Panc1 (cell line): Measurements from ENCODE around the gene SH3BP5. TPM values are rescaled to one million over a fixed set of nuclear protein-coding genes. Genes with fewer than 3 reads are reported as not detected.
"Not testable (repeated sequence)": the region's sequence is repeated elsewhere in the genome, so short reads cannot be mapped to it uniquely, and the experiment has no call there.

Experiments
- ATAC-seq: fragments of 200-7000 bp; cut with Tn5 transposase; 2 replicates; pipeline ENCODE4 v1.9.1; 2020; ENCODE audit warnings: mild to moderate bottlenecking, moderate library complexity
- BruUV-seq: library from RNA; stranded (reverse); fragments of 400-500 nt; replicated peaks from 2 replicates; lab custom pipeline; 2021; lab: Mats Ljungman, UMichigan
- CTCF ChIA-PET: fragments of 300-600 bp; sonication (Branson Sonifier 250); formaldehyde crosslinking; loops from one replicate; lab custom pipeline; 2022; ENCODE audit warnings: antibody characterized with exemption; lab: Charles Lee
- POLR2A ChIA-PET: fragments of 300-600 bp; sonication (Branson Sonifier 250); formaldehyde crosslinking; loops from one replicate; lab custom pipeline; 2022; ENCODE audit warnings: antibody characterized with exemption; lab: Charles Lee
- DNase-seq: peaks from one replicate; pipeline ENCODE4 v3.0.0-alpha.2; 2010; ENCODE audit warnings: low read depth, low spot score
- H3K27ac ChIP-seq: 2 replicates; pipeline ENCODE4 v1.5.1; 2011; ENCODE audit warnings: mild to moderate bottlenecking, low read length, inconsistent platforms
- H3K27me3 ChIP-seq: fragments of 200-500 bp; sonication (Bioruptor generic); 2 replicates; pipeline ENCODE4 v1.6.0; 2014; ENCODE audit warnings: low read length, inconsistent platforms; ENCODE audit not compliant: control insufficient read depth, insufficient read depth
- H3K36me3 ChIP-seq: fragments of 200-500 bp; sonication (Bioruptor generic); 2 replicates; pipeline ENCODE4 v1.5.1; 2014; ENCODE audit warnings: inconsistent platforms, mild to moderate bottlenecking, low read length, moderate library complexity; ENCODE audit not compliant: control insufficient read depth, insufficient read depth
- H3K4me1 ChIP-seq: 2 replicates; pipeline ENCODE4 v1.5.1; 2011; ENCODE audit warnings: inconsistent platforms, mild to moderate bottlenecking, low read length, moderate library complexity; ENCODE audit not compliant: control insufficient read depth, insufficient read depth
- H3K4me3 ChIP-seq, 2 experiments: 2 replicates each; pipeline ENCODE4 v1.5.1; 2011 to 2012; ENCODE audit warnings: low read depth in 2 of 2, low read length in 2 of 2, mild to moderate bottlenecking in 2 of 2, inconsistent platforms in 1 of 2, moderate library complexity in 1 of 2
- H3K9me3 ChIP-seq: fragments of 200-500 bp; sonication (Bioruptor generic); 2 replicates; pipeline ENCODE4 v1.5.1; 2014; ENCODE audit warnings: low read depth, mild to moderate bottlenecking, inconsistent platforms, low read length, moderate library complexity; ENCODE audit not compliant: control insufficient read depth, insufficient read depth
- CTCF ChIP-seq: fragments of 450-650 bp; IDR thresholded peaks from 2 replicates; pipeline ENCODE4 v1.5.1; 2017; ENCODE audit warnings: mild to moderate bottlenecking
- POLR2AphosphoS5 ChIP-seq: IDR thresholded peaks from 2 replicates; pipeline ENCODE4 v1.6.1; 2012; ENCODE audit warnings: mild to moderate bottlenecking, low read depth, low read length, moderate library complexity
- REST ChIP-seq, 2 experiments: IDR thresholded peaks; 2 replicates each; pipeline ENCODE4 v1.6.1; 2011 to 2012; ENCODE audit warnings: low read depth in 2 of 2, control low read depth in 1 of 2, low read length in 1 of 2, mild to moderate bottlenecking in 1 of 2, moderate library complexity in 1 of 2; ENCODE audit not compliant: insufficient read depth in 1 of 2
- SIN3A ChIP-seq: IDR thresholded peaks from 2 replicates; pipeline ENCODE4 v1.6.1; 2012; ENCODE audit warnings: low read depth, mild to moderate bottlenecking, low read length, moderate library complexity, borderline replicate concordance; ENCODE audit not compliant: insufficient read depth
- TCF7L2 ChIP-seq: IDR thresholded peaks from 2 replicates; pipeline ENCODE4 v1.6.1; 2011; ENCODE audit warnings: mild to moderate bottlenecking, low read depth, low read length, inconsistent platforms
- in situ Hi-C: cut with HindIII; loops from 2 replicates; pipeline ENCODE4 v1.10.0; 2016; ENCODE audit warnings: low sequenced_read_pairs, low pct_unique_long_range_greater_than_20kb
- intact Hi-C: fragments of 100-400 bp; cut with micrococcal nuclease; formaldehyde crosslinking; loops from one replicate; pipeline ENCODE4 v1.10.0; 2022; ENCODE audit not compliant: unreplicated experiment
- total RNA-seq: library from RNA; stranded (reverse); gene quantifications from one replicate; pipeline ENCODE4 v1.2.1, GENCODE V29; 2021; ENCODE audit not compliant: unreplicated experiment

The SH3BP5 gene
- total RNA-seq, 1 experiment from 2014 or later: 12.0 TPM

- BruUV-seq: no TSS peak
- in situ Hi-C loops: no loop called here
- POLR2A ChIA-PET: no interaction called here
- no peak for DNase-seq
- H3K4me1 ChIP-seq: no peaks in the 10 kb centered on the region; the same call in 1 of the 2 replicates
- no peak overlapping the region for H3K4me3 ChIP-seq
- no peak overlapping the region for H3K27ac ChIP-seq
- no peaks in the 10 kb centered on the region for H3K27me3 ChIP-seq
- no peaks in the 10 kb centered on the region for H3K36me3 ChIP-seq
- TF ChIP-seq POLR2AphosphoS5 (no peak), TCF7L2 (no peak), SIN3A (no peak), CTCF (no peak), REST (IDR thresholded peaks at IDR 0.05; ENCODE audit: insufficient read depth in 1 of 2, low read depth in 2 of 2, low read length in 1 of 2) (no peak)
- H3K9me3 ChIP-seq: no peaks in the 10 kb centered on the region
- ATAC-seq: no peak
- CTCF ChIA-PET: no interaction called here
- intact Hi-C loops: no loop called here
These were observed 34.7 kb upstream of the SH3BP5 start for GRCh38 chr3:15367059-15367458.

DNA sequence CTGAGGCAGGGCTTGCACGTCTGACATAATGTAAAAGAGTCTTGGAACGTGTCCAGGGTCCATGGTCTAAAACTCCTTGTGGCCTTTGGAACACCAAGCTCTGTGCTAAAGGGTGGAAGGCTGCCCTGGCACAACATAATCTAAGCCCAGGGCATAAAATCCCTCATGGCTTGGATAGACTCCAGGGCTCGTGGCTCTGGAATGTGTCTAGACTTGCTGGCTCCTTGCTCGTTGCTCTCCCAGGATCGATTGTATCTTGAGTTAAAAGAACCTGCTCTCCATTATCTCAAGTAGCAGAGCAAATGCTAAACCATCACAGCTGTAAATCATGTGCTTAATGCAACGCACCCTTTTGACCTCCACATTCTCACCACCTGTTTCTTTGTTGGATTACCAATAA is 31.7 kb upstream of the SH3BP5 start:
- H3K27me3 ChIP-seq, H3K4me1 ChIP-seq, H3K9me3 ChIP-seq, intact Hi-C loops, DNase-seq, H3K4me3 ChIP-seq, POLR2A ChIA-PET, H3K36me3 ChIP-seq, in situ Hi-C loops, H3K27ac ChIP-seq, BruUV-seq, CTCF ChIA-PET, ATAC-seq: not testable (repeated sequence)

GRCh38 chr3:15361494-15362214 is 29.3 kb upstream of the SH3BP5 start:
- Histone ChIP-seq H3K27me3 (no peaks in the 10 kb centered on the region), H3K36me3 (no peaks in the 10 kb centered on the region), H3K27ac (no peak overlapping the region), H3K4me1 (no peaks in the 10 kb centered on the region), H3K9me3 (no peaks in the 10 kb centered on the region), H3K4me3 (no peak overlapping the region)
- in situ Hi-C loops (no loop called here), intact Hi-C loops (no loop called here)
- ATAC-seq (peak; percentile 30; the same call in 1 of the 2 replicates), DNase-seq (no peak)
- ChIA-PET POLR2A (no interaction called here), CTCF (no interaction called here)
- no TSS peak for BruUV-seq
- TF ChIP-seq POLR2AphosphoS5 (no peak), TCF7L2 (no peak), CTCF (no peak), SIN3A (no peak), REST (IDR thresholded peaks at IDR 0.05; ENCODE audit: insufficient read depth in 1 of 2, low read depth in 2 of 2, low read length in 1 of 2) (no peak)
